Activated CD4-positive, alpha-beta T cell treated with anti-CD3 and anti-CD28 coated beads for 36 hours (primary cell): ENCODE results near the gene LRBA. TPM values are rescaled to one million over a fixed set of nuclear protein-coding genes. Genes with fewer than 3 reads are reported as not detected.

Experiments used
- ATAC-seq: fragments of 200-7000 bp; cut with Tn5 transposase; one replicate; pipeline ENCODE4 v1.10.0; 2021; ENCODE audit warnings: mild to moderate bottlenecking, moderate library complexity
- CTCF ChIA-PET: fragments of 350-600 bp; sonication (Branson Sonifier 250); formaldehyde crosslinking; loops from one replicate; lab custom pipeline; 2021; ENCODE audit warnings: antibody characterized with exemption; lab: Charles Lee
- POLR2A ChIA-PET: fragments of 350-600 bp; sonication (Branson Sonifier 250); formaldehyde crosslinking; loops from one replicate; lab custom pipeline; 2021; ENCODE audit warnings: antibody characterized with exemption, inconsistent platforms; lab: Charles Lee
- DNase-seq: peaks from one replicate; pipeline ENCODE4 v3.0.0-alpha.2; 2020
- H3K27ac Mint-ChIP-seq: one replicate; pipeline ENCODE4 v1.8.0; 2021; ENCODE audit warnings: mixed read lengths
- H3K27me3 Mint-ChIP-seq: one replicate; pipeline ENCODE4 v1.8.0; 2021; ENCODE audit warnings: mixed read lengths
- H3K36me3 Mint-ChIP-seq: one replicate; pipeline ENCODE4 v1.8.0; 2021; ENCODE audit warnings: low read depth, mixed read lengths
- H3K4me1 Mint-ChIP-seq: one replicate; pipeline ENCODE4 v1.8.0; 2021; ENCODE audit warnings: mixed read lengths
- H3K4me3 Mint-ChIP-seq: one replicate; pipeline ENCODE4 v1.8.0; 2021; ENCODE audit warnings: mild to moderate bottlenecking, moderate library complexity, mixed read lengths
- H3K9me3 Mint-ChIP-seq: one replicate; pipeline ENCODE4 v1.8.0; 2021; ENCODE audit warnings: low read depth, mixed read lengths
- intact Hi-C, 2 experiments: fragments of 100-400 bp; cut with DNase I in 1 of 2; cut with micrococcal nuclease in 1 of 2; formaldehyde crosslinking; loops; one replicate each; pipeline versions ENCODE4 v1.14.2 to v1.15.1; 2022 to 2024; cut with DNase I, micrococcal nuclease
- total RNA-seq, 2 experiments: library from RNA; stranded (reverse); gene quantifications; one replicate each; pipeline ENCODE4 v1.2.3, GENCODE V29; 2021

LRBA gene
- total RNA-seq, 2 experiments from 2014 or later, result 56.6 to 59.2 TPM

DNA sequence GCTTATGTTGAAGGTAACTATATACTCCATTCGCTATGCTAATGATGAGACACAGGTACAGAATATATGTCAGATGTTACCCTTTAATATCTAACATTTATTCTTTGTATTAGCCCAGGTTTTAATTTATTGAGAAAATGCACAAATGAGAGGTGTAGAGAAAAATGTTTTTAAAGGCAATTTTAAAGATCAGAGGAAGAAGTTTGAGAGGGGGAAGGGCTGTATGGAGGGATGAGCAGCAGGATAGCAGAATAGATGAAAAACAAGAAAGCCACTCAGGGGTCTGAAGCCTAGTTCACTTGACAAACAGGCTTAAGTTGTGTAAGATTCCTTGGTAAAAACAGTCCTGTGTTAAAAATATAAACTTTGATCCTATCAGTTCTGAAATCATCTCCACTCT lies 429.5 kb downstream of the LRBA start:
- DNase-seq (no peak), ATAC-seq (no peak)
- no peaks in the 10 kb centered on the region for H3K9me3 Mint-ChIP-seq
- intact Hi-C loops, result no loop called here
- H3K4me1 Mint-ChIP-seq, result no peaks in the 10 kb centered on the region
- CTCF ChIA-PET, result interaction anchor here (1.0 kb wide), 1 partner anchor 8 kb away, joined by 3 read pairs; no protein-coding TSS in a partner anchor
- POLR2A ChIA-PET, result no interaction called here
- no peak overlapping the region for H3K27ac Mint-ChIP-seq
- H3K4me3 Mint-ChIP-seq, result no peak overlapping the region
- peaks cover 43% of the 10 kb centered on the region for H3K36me3 Mint-ChIP-seq
- H3K27me3 Mint-ChIP-seq, result no peaks in the 10 kb centered on the region

DNA sequence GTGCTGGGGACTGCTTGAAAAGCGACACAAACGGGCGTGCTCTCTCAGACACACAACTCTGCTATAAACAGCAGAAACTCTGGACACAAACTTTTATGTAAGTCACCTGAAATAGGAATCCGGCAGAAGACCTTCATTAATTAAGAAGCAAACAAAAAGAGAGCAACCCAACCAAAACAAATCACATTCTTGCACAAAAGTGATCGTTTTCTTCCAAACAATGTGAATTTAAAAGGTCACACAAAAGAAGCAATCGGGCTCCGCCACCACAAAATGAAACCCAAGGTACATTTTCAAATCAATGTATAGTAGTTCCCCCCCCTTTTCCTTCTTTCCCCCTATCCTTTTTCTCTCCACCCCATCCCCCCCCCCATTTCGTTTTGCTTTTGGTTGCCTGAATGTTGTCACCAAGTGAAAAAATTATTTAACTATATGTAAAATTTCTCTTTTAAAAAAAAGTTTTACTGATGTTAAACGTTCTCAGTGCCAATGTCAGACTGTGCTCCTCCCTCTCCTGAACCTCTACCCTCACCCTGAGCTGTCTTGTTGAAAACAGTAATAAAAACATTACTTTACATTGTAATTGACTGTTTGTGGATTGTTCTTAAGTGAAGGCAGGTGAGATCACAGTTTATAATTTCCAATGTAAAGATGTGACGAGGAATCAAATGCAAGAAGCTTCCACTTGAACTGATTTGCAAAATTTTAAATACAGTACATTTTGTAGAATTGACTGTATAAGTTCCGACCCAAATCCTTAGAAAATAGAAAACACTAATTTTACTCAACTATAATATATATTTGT lies 430.8 kb downstream of the LRBA start:
- Mint-ChIP-seq H3K27ac (no peak overlapping the region), H3K36me3 (peaks cover 51% of the 10 kb centered on the region), H3K4me3 (no peak overlapping the region), H3K9me3 (no peaks in the 10 kb centered on the region), H3K27me3 (no peaks in the 10 kb centered on the region), H3K4me1 (no peaks in the 10 kb centered on the region)
- CTCF ChIA-PET, result interaction anchor here (1.0 kb wide), 1 partner anchor 9 kb away, joined by 3 read pairs; no protein-coding TSS in a partner anchor
- POLR2A ChIA-PET, result no interaction called here
- DNase-seq (no peak), ATAC-seq (no peak)
- intact Hi-C loops, result no loop called here

DNA sequence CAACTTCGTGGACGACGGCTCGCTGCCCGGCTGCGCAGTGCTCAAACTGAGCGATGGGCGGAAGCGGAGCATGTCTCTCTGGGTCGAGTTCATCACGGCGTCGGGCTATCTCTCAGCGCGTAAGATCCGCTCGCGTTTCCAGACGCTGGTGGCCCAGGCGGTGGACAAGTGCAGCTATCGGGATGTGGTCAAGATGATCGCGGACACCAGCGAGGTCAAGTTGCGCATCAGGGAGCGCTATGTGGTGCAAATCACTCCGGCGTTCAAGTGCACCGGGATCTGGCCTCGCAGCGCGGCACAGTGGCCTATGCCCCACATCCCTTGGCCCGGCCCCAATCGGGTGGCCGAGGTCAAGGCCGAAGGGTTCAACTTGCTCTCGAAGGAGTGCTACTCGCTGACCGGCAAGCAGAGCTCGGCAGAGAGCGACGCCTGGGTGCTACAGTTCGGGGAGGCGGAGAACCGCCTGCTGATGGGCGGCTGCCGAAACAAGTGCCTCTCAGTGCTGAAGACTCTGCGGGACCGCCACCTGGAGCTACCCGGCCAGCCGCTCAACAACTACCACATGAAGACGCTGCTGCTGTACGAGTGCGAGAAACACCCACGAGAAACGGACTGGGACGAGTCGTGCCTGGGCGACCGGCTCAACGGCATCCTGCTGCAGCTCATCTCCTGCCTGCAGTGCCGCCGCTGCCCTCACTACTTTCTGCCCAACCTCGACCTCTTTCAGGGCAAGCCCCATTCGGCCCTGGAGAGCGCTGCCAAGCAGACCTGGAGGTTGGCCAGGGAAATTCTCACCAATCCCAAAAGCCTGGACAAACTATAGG lies 431.6 kb downstream of the LRBA start:
- no peaks in the 10 kb centered on the region for H3K9me3 Mint-ChIP-seq
- intact Hi-C loops, result no loop called here
- DNase-seq (no peak), ATAC-seq (no peak)
- CTCF ChIA-PET, result no interaction called here
- POLR2A ChIA-PET, result no interaction called here
- no peaks in the 10 kb centered on the region for H3K27me3 Mint-ChIP-seq
- peaks cover 58% of the 10 kb centered on the region for H3K36me3 Mint-ChIP-seq
- no peak overlapping the region for H3K4me3 Mint-ChIP-seq
- H3K27ac Mint-ChIP-seq, result no peak overlapping the region
- H3K4me1 Mint-ChIP-seq, result no peaks in the 10 kb centered on the region

DNA sequence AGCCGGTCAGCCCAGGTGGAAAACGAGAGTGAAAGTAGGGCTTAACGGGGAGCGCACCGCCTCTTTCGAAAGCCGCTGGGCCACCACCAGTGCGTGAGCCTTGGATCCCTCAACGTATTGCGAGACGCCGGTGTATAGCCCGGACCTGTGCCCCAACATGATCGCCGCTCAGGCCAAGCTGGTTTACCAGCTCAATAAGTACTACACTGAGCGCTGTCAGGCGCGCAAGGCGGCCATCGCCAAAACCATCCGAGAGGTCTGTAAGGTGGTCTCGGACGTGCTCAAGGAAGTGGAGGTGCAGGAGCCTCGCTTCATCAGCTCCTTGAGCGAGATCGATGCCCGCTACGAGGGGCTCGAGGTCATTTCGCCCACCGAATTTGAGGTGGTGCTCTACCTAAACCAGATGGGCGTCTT lies 432.2 kb downstream of the LRBA start:
- Mint-ChIP-seq H3K27ac (no peak overlapping the region), H3K9me3 (no peaks in the 10 kb centered on the region), H3K4me3 (no peak overlapping the region), H3K36me3 (peaks cover 53% of the 10 kb centered on the region), H3K4me1 (no peaks in the 10 kb centered on the region), H3K27me3 (no peaks in the 10 kb centered on the region)
- ChIA-PET POLR2A (no interaction called here), CTCF (no interaction called here)
- no peak for DNase-seq
- ATAC-seq, result no peak
- intact Hi-C loops, result no loop called here

DNA sequence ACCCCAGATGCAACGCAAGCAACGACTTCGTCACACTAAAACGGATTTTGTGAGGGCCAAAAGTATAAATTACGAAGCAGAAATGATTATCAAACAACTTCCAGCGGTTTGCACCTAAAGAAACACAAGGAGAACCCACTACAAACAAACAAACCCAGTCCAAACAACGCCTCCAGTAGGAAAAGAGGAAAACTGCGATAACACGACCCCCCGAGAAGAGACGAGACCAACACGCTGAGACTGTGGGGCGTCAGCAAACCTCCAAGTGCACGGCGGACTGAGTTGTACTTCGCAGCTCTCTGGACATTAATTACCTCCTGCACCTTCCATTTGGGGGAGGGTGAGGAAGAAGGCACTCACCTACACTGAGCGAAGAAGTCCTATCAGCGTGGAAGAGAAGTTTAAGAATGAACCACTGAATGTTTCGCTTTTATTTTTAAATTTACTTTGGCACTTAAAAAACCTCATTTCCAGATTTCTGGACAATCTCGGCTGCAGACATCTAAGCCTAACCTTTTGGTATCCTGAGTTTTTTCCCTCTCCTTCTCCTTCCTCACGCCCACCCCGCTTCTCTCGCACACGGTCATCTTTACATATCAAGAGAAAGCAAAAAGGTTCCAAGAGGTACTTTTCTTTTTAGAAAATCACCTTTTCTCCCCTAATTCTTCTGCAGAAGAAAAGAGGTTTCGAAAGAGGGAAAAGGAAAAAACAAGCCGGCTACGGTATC lies 432.8 kb downstream of the LRBA start, which contains the start of gene MAB21L2:
Gene MAB21L2 (plus strand): TSS at position 6 of the 727 bp plus-strand sequence. CDS start 879 bp downstream, outside the sequence.
- no peak within 1 kb of the TSS for H3K4me3 Mint-ChIP-seq
- ChIA-PET CTCF (no interaction called here), POLR2A (no interaction called here)
- peaks cover 52% of the 10 kb centered on the region for H3K36me3 Mint-ChIP-seq
- intact Hi-C loops, result no loop called here
- ATAC-seq, result no peak
- H3K27ac Mint-ChIP-seq, result no peak within 1 kb of the TSS
- H3K9me3 Mint-ChIP-seq, result no peaks in the 10 kb centered on the region
- DNase-seq, result no peak
- no peaks in the 10 kb centered on the region for H3K27me3 Mint-ChIP-seq
- no peaks in the 10 kb centered on the region for H3K4me1 Mint-ChIP-seq

DNA sequence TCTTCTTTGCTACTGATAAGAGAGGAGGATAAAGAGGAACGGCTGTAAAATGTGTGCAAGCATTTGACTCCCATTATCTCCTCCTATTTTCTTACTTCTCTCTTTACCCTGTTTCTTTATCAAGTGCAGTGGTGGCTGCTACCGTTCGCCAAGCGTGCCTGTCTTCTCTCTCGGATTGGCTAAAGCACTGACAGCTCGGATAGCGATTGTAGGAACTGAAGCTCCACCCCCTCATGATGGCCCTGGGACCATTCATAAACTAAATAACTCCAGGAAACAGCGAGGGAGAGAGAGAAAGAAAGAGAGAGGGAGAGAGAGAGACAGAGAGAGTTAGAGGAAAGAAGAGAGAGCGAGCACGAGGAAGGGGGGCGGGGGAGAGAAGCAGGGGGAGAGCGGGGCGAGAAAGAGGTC lies 433.4 kb downstream of the LRBA start:
- ChIA-PET CTCF (no interaction called here), POLR2A (no interaction called here)
- ATAC-seq (no peak), DNase-seq (no peak)
- Mint-ChIP-seq H3K4me1 (no peaks in the 10 kb centered on the region), H3K9me3 (no peaks in the 10 kb centered on the region), H3K36me3 (peaks cover 52% of the 10 kb centered on the region), H3K27ac (no peak overlapping the region), H3K4me3 (no peak overlapping the region), H3K27me3 (no peaks in the 10 kb centered on the region)
- intact Hi-C loops, result no loop called here

DNA sequence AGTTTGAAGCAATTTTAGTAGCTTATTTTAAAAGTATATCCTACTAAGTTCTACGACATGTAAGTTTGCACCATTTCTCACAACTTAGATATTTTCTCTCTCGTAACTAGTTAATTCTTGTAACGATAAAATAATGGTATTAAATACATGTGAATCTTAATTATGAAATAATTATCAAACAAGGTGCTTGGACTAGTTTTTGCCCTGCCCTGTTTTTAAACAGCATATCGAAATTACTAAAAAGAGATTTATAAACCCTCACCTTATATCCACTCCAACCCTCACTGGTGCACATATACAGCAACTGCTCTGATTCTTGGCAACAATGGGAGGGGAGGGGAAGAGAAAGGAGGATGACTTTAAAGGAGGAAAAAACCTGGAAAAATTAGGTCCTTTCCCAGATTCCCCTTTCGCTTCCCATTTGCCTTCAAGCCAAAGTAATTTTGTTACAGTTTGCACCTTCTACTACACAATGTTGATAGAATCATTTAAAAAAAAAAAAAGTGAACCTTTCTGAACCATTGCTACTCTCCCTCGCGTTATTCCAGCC lies 434.0 kb downstream of the LRBA start:
- DNase-seq (no peak), ATAC-seq (no peak)
- no peak overlapping the region for H3K4me3 Mint-ChIP-seq
- H3K27me3 Mint-ChIP-seq, result no peaks in the 10 kb centered on the region
- POLR2A ChIA-PET, result no interaction called here
- CTCF ChIA-PET, result interaction anchor here (0.6 kb wide), 1 partner anchor 497 kb away, joined by 3 read pairs; no protein-coding TSS in a partner anchor
- peaks cover 51% of the 10 kb centered on the region for H3K36me3 Mint-ChIP-seq
- no peak overlapping the region for H3K27ac Mint-ChIP-seq
- H3K9me3 Mint-ChIP-seq, result no peaks in the 10 kb centered on the region
- H3K4me1 Mint-ChIP-seq, result no peaks in the 10 kb centered on the region
- intact Hi-C loops, result no loop called here

DNA sequence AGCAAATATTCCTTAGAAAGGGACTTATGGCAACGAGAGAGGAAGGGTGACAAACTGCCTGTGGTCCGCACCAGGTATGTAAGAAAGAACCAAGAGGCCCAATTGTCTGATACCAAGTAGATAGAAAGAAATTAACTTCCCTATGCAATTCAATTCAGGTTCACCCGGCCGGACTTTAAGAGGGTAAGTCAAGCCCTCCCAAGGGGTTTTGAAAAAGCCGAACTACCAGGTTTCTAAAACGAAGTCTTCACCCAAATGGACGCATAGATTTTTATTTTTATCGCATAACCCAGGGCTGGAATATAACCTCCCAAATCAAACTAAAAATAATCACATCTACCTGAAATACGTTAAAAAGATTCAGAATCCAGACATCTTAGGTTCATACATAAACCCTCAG lies 434.8 kb downstream of the LRBA start:
- H3K4me3 Mint-ChIP-seq, result no peak overlapping the region
- intact Hi-C loops, result no loop called here
- POLR2A ChIA-PET, result no interaction called here
- H3K27ac Mint-ChIP-seq, result no peak overlapping the region
- no peaks in the 10 kb centered on the region for H3K4me1 Mint-ChIP-seq
- ATAC-seq (no peak), DNase-seq (no peak)
- peaks cover 46% of the 10 kb centered on the region for H3K36me3 Mint-ChIP-seq
- CTCF ChIA-PET, result interaction anchor here (0.6 kb wide), 1 partner anchor 498 kb away, joined by 3 read pairs; no protein-coding TSS in a partner anchor
- no peaks in the 10 kb centered on the region for H3K27me3 Mint-ChIP-seq
- no peaks in the 10 kb centered on the region for H3K9me3 Mint-ChIP-seq

DNA sequence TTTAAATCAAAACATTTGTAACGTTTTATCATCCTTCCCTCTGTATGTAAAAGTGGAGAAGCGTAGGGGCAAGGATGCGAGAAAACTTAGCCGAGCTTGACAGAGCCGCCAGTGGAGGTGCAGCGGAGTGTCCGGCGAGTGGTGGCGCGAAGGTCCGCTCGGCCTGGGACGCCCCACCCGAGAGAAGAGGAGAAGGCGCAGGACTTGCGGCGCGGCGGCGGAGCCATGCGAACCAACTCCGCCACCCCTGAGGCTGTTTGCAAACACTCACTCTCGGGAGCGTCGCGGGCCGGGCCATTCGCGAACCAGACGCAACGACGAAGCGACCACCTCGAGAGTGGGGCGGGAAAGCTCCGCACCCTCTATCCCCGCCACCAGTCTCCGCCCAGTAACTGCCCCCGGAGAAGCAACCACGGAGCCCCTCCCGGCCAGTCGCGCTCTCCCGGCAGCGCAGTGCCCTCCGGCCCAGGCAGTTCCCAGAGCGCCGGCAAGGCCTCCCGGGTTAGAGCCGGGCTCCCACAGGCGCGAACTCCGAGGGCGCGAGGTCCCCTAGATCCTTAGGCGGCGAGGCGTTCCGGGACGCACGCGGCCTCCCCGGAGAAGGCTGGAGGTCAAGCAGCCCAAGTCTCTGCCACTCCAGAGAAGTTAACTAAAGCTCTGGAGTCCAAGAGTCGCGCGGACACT lies 435.4 kb downstream of the LRBA start:
- H3K27me3 Mint-ChIP-seq, result no peaks in the 10 kb centered on the region
- H3K4me3 Mint-ChIP-seq, result no peak overlapping the region
- H3K4me1 Mint-ChIP-seq, result peaks cover 2% of the 10 kb centered on the region
- ChIA-PET CTCF (no interaction called here), POLR2A (no interaction called here)
- no peaks in the 10 kb centered on the region for H3K9me3 Mint-ChIP-seq
- DNase-seq, result no peak
- H3K27ac Mint-ChIP-seq, result no peak overlapping the region
- H3K36me3 Mint-ChIP-seq, result peaks cover 46% of the 10 kb centered on the region
- ATAC-seq, result no peak
- intact Hi-C loops, result no loop called here

DNA sequence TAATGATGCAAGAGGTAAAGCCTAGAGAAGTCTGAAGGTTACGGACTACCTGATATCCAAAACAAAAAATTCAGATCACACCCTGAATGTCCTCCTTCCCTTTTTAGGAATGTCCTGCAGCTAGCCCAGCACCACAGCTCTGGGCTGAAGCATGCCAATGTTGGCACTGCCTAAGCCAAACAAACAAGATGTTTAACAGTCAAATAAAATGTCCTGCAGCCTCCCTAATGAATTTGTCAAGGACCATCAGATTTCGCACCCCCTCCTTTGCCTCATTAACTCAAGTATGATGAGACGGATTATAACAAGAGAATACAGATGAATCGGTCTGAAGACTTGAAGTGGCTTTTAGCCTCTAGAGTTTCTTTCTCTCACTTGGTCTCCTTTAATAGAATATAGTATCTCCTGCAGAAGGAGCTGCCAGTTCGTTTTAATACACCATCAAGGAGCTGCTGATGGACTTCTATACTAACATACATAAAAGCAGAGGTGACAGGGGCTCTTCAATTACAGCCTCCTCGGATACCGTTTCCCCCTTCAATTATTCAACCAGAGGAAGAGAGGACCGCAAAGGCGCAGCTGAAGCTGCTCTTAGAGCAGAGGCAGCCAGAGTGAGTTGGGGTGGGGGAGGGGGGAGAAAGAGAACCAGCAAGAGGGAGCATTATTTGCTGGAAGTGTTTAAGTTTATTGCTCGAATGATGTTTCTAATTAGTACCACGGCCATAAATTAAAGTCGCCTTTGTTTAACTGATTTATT lies 436.2 kb downstream of the LRBA start:
- H3K9me3 Mint-ChIP-seq, result no peaks in the 10 kb centered on the region
- no peak overlapping the region for H3K4me3 Mint-ChIP-seq
- no peaks in the 10 kb centered on the region for H3K27me3 Mint-ChIP-seq
- H3K4me1 Mint-ChIP-seq, result peaks cover 2% of the 10 kb centered on the region
- no peak overlapping the region for H3K27ac Mint-ChIP-seq
- DNase-seq (no peak), ATAC-seq (no peak)
- ChIA-PET POLR2A (no interaction called here), CTCF (no interaction called here)
- intact Hi-C loops, result no loop called here
- H3K36me3 Mint-ChIP-seq, result peaks cover 41% of the 10 kb centered on the region
